HepG2 (cell line): ENCODE measurements around the gene SLC34A3. TPM values are rescaled to one million over a fixed set of nuclear protein-coding genes. Genes with fewer than 3 reads are reported as not detected.

Experiments
- AKAP8 ChIP-seq: sonication (generic); formaldehyde crosslinking; IDR thresholded peaks from 2 replicates; pipeline ENCODE4 v1.5.1; 2020; ENCODE audit warnings: mild to moderate bottlenecking, missing genetic modification reagents
- GABPA ChIP-seq, 2 experiments: IDR thresholded peaks; 2 replicates each; pipeline ENCODE4 v1.6.1; 2011 to 2016; ENCODE audit warnings: low read depth in 2 of 2, low read length in 1 of 2, missing biosample characterization in 1 of 2, missing genetic modification characterization in 1 of 2
- NR2F6 ChIP-seq, 2 experiments: IDR thresholded peaks; 2 replicates each; pipeline ENCODE4 v1.6.1; 2016; ENCODE audit warnings: antibody characterized with exemption in 1 of 2, mild to moderate bottlenecking in 1 of 2
- PHF21A ChIP-seq: sonication (generic); formaldehyde crosslinking; IDR thresholded peaks from 2 replicates; pipeline ENCODE4 v1.5.0; 2020; ENCODE audit warnings: mild to moderate bottlenecking, missing genetic modification reagents
- SMARCC2 ChIP-seq: fragments of 450-650 bp; IDR thresholded peaks from 2 replicates; pipeline ENCODE4 v1.6.1; 2017; ENCODE audit warnings: antibody characterized with exemption, mild to moderate bottlenecking
- SP1 ChIP-seq, 2 experiments: fragments of 450-650 bp in 1 of 2; sonication (generic) in 1 of 2; formaldehyde crosslinking in 1 of 2; IDR thresholded peaks; 2 replicates each; pipeline versions ENCODE4 v1.4.0 to v1.6.1; 2016 to 2020; ENCODE audit warnings: missing genetic modification reagents in 1 of 2
- SP140L ChIP-seq: sonication (generic); formaldehyde crosslinking; IDR thresholded peaks from 2 replicates; pipeline ENCODE4 v1.4.0; 2020; ENCODE audit warnings: missing genetic modification reagents, borderline replicate concordance
- TCF7 ChIP-seq: sonication (generic); IDR thresholded peaks from 2 replicates; pipeline ENCODE4 v1.6.1; 2016; ENCODE audit warnings: antibody characterized with exemption, low read depth
- TIGD3 ChIP-seq: sonication (generic); formaldehyde crosslinking; IDR thresholded peaks from 2 replicates; pipeline ENCODE4 v1.5.1; 2020; ENCODE audit warnings: mild to moderate bottlenecking, missing genetic modification reagents, borderline replicate concordance
- ZBTB7B ChIP-seq: sonication (generic); formaldehyde crosslinking; IDR thresholded peaks from 2 replicates; pipeline ENCODE4 v1.4.0; 2020; ENCODE audit warnings: missing genetic modification reagents
- ZFP37 ChIP-seq: sonication (generic); formaldehyde crosslinking; IDR thresholded peaks from 2 replicates; pipeline ENCODE4 v1.4.0; 2020; ENCODE audit warnings: missing genetic modification reagents, borderline replicate concordance
- ZMAT3 ChIP-seq: sonication (generic); formaldehyde crosslinking; conservative IDR thresholded peaks from 2 replicates; pipeline ENCODE4 v1.7.0; 2021; ENCODE audit warnings: missing genetic modification reagents
- ZNF124 ChIP-seq: sonication (generic); formaldehyde crosslinking; IDR thresholded peaks from 2 replicates; pipeline ENCODE4 v1.4.0; 2020; ENCODE audit warnings: missing genetic modification reagents
- ZNF432 ChIP-seq: sonication (generic); formaldehyde crosslinking; IDR thresholded peaks from 2 replicates; pipeline ENCODE4 v1.5.0; 2020; ENCODE audit warnings: missing genetic modification reagents, mild to moderate bottlenecking, borderline replicate concordance
- ZNF75D ChIP-seq: sonication (generic); formaldehyde crosslinking; IDR thresholded peaks from 2 replicates; pipeline ENCODE4 v1.8.1; 2023; ENCODE audit warnings: missing genetic modification reagents, mild to moderate bottlenecking, borderline replicate concordance
- polyA plus RNA-seq, 8 experiments: library from polyadenylated mRNA; depleted of rRNA in 3 of 8; stranded (reverse) in 7 of 8; unstranded in 1 of 8; fragments of >200 nt; fragmentation: Illumina TruSeq in 4 of 8; extraction: Trizol in 4 of 8; gene quantifications; 2 replicates each; pipeline versions ENCODE4 v1.2.1 to v1.2.3, GENCODE V29; 2011 to 2016; ENCODE audit warnings: low read depth in 4 of 8, missing spikeins in 1 of 8, mixed read lengths in 1 of 8; ENCODE audit not compliant: insufficient read depth in 1 of 8
- total RNA-seq, 5 experiments: library from RNA; depleted of rRNA; stranded (reverse); fragments of >200 nt; fragmentation: Illumina TruSeq; extraction: Trizol; gene quantifications; 2 replicates each; pipeline ENCODE4 v1.2.3, GENCODE V29; 2016; ENCODE audit warnings: low read depth in 1 of 5
- TF ChIP-seq, protein P1 (sequence below): sonication (generic); formaldehyde crosslinking; IDR thresholded peaks from 2 replicates; pipeline ENCODE4 v1.4.0; 2020; ENCODE audit warnings: mild to moderate bottlenecking, missing genetic modification reagents
- TF ChIP-seq, protein P2 (sequence below): IDR thresholded peaks from 2 replicates; pipeline ENCODE4 v1.6.1; 2016; ENCODE audit warnings: low read depth, missing genetic modification reagents, missing compliant biosample characterization
- TF ChIP-seq, protein P3 (sequence below): sonication (generic); formaldehyde crosslinking; IDR thresholded peaks from 2 replicates; pipeline ENCODE4 v1.8.1; 2023; ENCODE audit warnings: mild to moderate bottlenecking, missing genetic modification reagents

Gene SLC34A3
- total and polyA plus RNA-seq, 2 of the 13 experiments (the other 11 are each of a cell fraction or from before 2014, with no cell fraction given): 0.07 to 1.0 TPM

- TF ChIP-seq, protein P1, sequence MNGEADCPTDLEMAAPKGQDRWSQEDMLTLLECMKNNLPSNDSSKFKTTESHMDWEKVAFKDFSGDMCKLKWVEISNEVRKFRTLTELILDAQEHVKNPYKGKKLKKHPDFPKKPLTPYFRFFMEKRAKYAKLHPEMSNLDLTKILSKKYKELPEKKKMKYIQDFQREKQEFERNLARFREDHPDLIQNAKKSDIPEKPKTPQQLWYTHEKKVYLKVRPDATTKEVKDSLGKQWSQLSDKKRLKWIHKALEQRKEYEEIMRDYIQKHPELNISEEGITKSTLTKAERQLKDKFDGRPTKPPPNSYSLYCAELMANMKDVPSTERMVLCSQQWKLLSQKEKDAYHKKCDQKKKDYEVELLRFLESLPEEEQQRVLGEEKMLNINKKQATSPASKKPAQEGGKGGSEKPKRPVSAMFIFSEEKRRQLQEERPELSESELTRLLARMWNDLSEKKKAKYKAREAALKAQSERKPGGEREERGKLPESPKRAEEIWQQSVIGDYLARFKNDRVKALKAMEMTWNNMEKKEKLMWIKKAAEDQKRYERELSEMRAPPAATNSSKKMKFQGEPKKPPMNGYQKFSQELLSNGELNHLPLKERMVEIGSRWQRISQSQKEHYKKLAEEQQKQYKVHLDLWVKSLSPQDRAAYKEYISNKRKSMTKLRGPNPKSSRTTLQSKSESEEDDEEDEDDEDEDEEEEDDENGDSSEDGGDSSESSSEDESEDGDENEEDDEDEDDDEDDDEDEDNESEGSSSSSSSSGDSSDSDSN (CRISPR knock-in tag): peak; percentile 45; the same call in 1 of the 2 replicates
- no peak for TF ChIP-seq SP140L (CRISPR knock-in tag)
- TF ChIP-seq, protein P2, sequence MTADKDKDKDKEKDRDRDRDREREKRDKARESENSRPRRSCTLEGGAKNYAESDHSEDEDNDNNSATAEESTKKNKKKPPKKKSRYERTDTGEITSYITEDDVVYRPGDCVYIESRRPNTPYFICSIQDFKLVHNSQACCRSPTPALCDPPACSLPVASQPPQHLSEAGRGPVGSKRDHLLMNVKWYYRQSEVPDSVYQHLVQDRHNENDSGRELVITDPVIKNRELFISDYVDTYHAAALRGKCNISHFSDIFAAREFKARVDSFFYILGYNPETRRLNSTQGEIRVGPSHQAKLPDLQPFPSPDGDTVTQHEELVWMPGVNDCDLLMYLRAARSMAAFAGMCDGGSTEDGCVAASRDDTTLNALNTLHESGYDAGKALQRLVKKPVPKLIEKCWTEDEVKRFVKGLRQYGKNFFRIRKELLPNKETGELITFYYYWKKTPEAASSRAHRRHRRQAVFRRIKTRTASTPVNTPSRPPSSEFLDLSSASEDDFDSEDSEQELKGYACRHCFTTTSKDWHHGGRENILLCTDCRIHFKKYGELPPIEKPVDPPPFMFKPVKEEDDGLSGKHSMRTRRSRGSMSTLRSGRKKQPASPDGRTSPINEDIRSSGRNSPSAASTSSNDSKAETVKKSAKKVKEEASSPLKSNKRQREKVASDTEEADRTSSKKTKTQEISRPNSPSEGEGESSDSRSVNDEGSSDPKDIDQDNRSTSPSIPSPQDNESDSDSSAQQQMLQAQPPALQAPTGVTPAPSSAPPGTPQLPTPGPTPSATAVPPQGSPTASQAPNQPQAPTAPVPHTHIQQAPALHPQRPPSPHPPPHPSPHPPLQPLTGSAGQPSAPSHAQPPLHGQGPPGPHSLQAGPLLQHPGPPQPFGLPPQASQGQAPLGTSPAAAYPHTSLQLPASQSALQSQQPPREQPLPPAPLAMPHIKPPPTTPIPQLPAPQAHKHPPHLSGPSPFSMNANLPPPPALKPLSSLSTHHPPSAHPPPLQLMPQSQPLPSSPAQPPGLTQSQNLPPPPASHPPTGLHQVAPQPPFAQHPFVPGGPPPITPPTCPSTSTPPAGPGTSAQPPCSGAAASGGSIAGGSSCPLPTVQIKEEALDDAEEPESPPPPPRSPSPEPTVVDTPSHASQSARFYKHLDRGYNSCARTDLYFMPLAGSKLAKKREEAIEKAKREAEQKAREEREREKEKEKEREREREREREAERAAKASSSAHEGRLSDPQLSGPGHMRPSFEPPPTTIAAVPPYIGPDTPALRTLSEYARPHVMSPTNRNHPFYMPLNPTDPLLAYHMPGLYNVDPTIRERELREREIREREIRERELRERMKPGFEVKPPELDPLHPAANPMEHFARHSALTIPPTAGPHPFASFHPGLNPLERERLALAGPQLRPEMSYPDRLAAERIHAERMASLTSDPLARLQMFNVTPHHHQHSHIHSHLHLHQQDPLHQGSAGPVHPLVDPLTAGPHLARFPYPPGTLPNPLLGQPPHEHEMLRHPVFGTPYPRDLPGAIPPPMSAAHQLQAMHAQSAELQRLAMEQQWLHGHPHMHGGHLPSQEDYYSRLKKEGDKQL (CRISPR knock-in tag): no peak
- no peak for TF ChIP-seq ZNF432 (CRISPR knock-in tag)
- no peak for TF ChIP-seq AKAP8 (CRISPR knock-in tag)
- no peak for TF ChIP-seq ZFP37 (CRISPR knock-in tag)
- no peak for TF ChIP-seq ZNF75D (CRISPR knock-in tag)
- TF ChIP-seq, protein P3, sequence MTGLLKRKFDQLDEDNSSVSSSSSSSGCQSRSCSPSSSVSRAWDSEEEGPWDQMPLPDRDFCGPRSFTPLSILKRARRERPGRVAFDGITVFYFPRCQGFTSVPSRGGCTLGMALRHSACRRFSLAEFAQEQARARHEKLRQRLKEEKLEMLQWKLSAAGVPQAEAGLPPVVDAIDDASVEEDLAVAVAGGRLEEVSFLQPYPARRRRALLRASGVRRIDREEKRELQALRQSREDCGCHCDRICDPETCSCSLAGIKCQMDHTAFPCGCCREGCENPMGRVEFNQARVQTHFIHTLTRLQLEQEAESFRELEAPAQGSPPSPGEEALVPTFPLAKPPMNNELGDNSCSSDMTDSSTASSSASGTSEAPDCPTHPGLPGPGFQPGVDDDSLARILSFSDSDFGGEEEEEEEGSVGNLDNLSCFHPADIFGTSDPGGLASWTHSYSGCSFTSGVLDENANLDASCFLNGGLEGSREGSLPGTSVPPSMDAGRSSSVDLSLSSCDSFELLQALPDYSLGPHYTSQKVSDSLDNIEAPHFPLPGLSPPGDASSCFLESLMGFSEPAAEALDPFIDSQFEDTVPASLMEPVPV (CRISPR knock-in tag): 0 out of 2 replicates have a peak, but pooled peaks have one; percentile 38
- TF ChIP-seq ZMAT3: no peak
- no peak for TF ChIP-seq GABPA (IDR thresholded peaks at IDR 0.05; ENCODE audit: low read depth, low read length)
- TF ChIP-seq GABPA (CRISPR knock-in tag; IDR thresholded peaks at IDR 0.05; ENCODE audit: low read depth): no peak
- no peak for TF ChIP-seq TIGD3
- no peak for TF ChIP-seq SP1 (IDR thresholded peaks at IDR 0.05)
- TF ChIP-seq SP1 (CRISPR knock-in tag; IDR thresholded peaks at IDR 0.05): no peak
- TF ChIP-seq ZBTB7B: peak; percentile 57
- no peak for TF ChIP-seq ZNF124
- no peak for TF ChIP-seq PHF21A (CRISPR knock-in tag)
- TF ChIP-seq NR2F6 (IDR thresholded peaks at IDR 0.05): peak; percentile 90
- peak; percentile 94 for TF ChIP-seq NR2F6 (CRISPR knock-in tag; IDR thresholded peaks at IDR 0.05)
- no peak for TF ChIP-seq TCF7
- TF ChIP-seq SMARCC2: no peak
These were observed 9.1 kb upstream of the SLC34A3 start (continued) for GRCh38 chr9:137221506-137222111.
